ENCODE results near the gene OIP5. TPM values are rescaled to one million over a fixed set of nuclear protein-coding genes. Genes with fewer than 3 reads are reported as not detected.

OIP5 gene
- total RNA-seq, 1 experiment from 2014 or later: 33.7 TPM

Other genes starting within 250 kb of the OIP5 start
- gene INO80, start 216.3 kb downstream of the OIP5 start, total RNA-seq (2014; rRNA removed; shearing (Covaris generic)): 16.5 and 16.8 TPM in 2 replicates
- not detected in 2 replicates for gene EXD1, start 101.8 kb downstream of the OIP5 start, total RNA-seq (2014; rRNA removed; shearing (Covaris generic))
- gene CHP1, start 101.3 kb downstream of the OIP5 start, total RNA-seq (2014; rRNA removed; shearing (Covaris generic)): 86.6 and 87.9 TPM in 2 replicates
- 256 and 300 TPM in 2 replicates for gene NUSAP1, start 290 bp upstream of the OIP5 start, total RNA-seq (2014; rRNA removed; shearing (Covaris generic))
- gene NDUFAF1, start 69.9 kb upstream of the OIP5 start, total RNA-seq (2014; rRNA removed; shearing (Covaris generic)): 17.2 and 17.4 TPM in 2 replicates
- gene RTF1, start 84.5 kb upstream of the OIP5 start, total RNA-seq (2014; rRNA removed; shearing (Covaris generic)): 49.8 and 53.9 TPM in 2 replicates
- gene ITPKA, start 161.3 kb upstream of the OIP5 start, total RNA-seq (2014; rRNA removed; shearing (Covaris generic)): 8.4 and 8.8 TPM in 2 replicates
- gene LTK, start 181.2 kb upstream of the OIP5 start, total RNA-seq (2014; rRNA removed; shearing (Covaris generic)): 4.7 and 4.9 TPM in 2 replicates
- gene RPAP1, start 211.7 kb upstream of the OIP5 start, total RNA-seq (2014; rRNA removed; shearing (Covaris generic)): 19.5 and 24.0 TPM in 2 replicates
- 23.2 and 24.4 TPM in 2 replicates for gene TYRO3, start 226.6 kb upstream of the OIP5 start, total RNA-seq (2014; rRNA removed; shearing (Covaris generic))

Data from SJCRH30 (cell line).